Jurkat, Clone E6-1 (cell line): ENCODE measurements around the gene CEACAM4.

Experiments
- DNase-seq: peaks from one replicate; pipeline ENCODE4 v3.0.0-alpha.2; 2011; ENCODE audit warnings: low read depth, low spot score
- H3K4me3 ChIP-seq: 2 replicates; pipeline ENCODE4 v1.5.1; 2011; ENCODE audit warnings: mild to moderate bottlenecking, low read length, control low read depth, moderate library complexity

CEACAM4 gene

GRCh38 chr19:41620171-41620570 is 6.7 kb downstream of the CEACAM4 start:
- DNase-seq: no peak
- H3K4me3 ChIP-seq: no peak overlapping the region

GRCh38 chr19:41619018-41619556 is 7.8 kb downstream of the CEACAM4 start:
- no peak for DNase-seq
- no peak overlapping the region for H3K4me3 ChIP-seq

GRCh38 chr19:41617941-41618730 is 8.7 kb downstream of the CEACAM4 start:
- no peak overlapping the region for H3K4me3 ChIP-seq
- no peak for DNase-seq

GRCh38 chr19:41616792-41617621 is 9.9 kb downstream of the CEACAM4 start:
- DNase-seq: peak; percentile 8
- H3K4me3 ChIP-seq: no peak overlapping the region

GRCh38 chr19:41615207-41615606 is 11.7 kb downstream of the CEACAM4 start:
- DNase-seq: no peak
- H3K4me3 ChIP-seq: no peak overlapping the region

- DNase-seq: no peak
- no peak overlapping the region for H3K4me3 ChIP-seq
These were observed 14.4 kb downstream of the CEACAM4 start for GRCh38 chr19:41612483-41612882.

GRCh38 chr19:41610789-41611188 is 16.1 kb downstream of the CEACAM4 start:
- no peak for DNase-seq
- no peak overlapping the region for H3K4me3 ChIP-seq

GRCh38 chr19:41607668-41608067 is 19.2 kb downstream of the CEACAM4 start:
- no peak overlapping the region for H3K4me3 ChIP-seq
- no peak for DNase-seq

- no peak for DNase-seq
- H3K4me3 ChIP-seq: no peak overlapping the region
These were observed 20.5 kb downstream of the CEACAM4 start for GRCh38 chr19:41606215-41606837.

- no peak overlapping the region for H3K4me3 ChIP-seq
These were observed 22.0 kb downstream of the CEACAM4 start for GRCh38 chr19:41604831-41605230.

GRCh38 chr19:41601771-41602170 is 25.1 kb downstream of the CEACAM4 start:
- H3K4me3 ChIP-seq: no peak overlapping the region
- DNase-seq: no peak

More at GRCh38 chr19:41604831-41605230, 22.0 kb downstream of the CEACAM4 start:
- DNase-seq: no peak

GRCh38 chr19:41599175-41599966 is 27.5 kb downstream of the CEACAM4 start:
- DNase-seq: no peak
- H3K4me3 ChIP-seq: no peak overlapping the region

GRCh38 chr19:41597600-41598041 is 29.3 kb downstream of the CEACAM4 start:
- peak; percentile 70 for DNase-seq
- no peak overlapping the region for H3K4me3 ChIP-seq

GRCh38 chr19:41595890-41596280 is 31.0 kb downstream of the CEACAM4 start:
- no peak overlapping the region for H3K4me3 ChIP-seq
- DNase-seq: no peak

- no peak overlapping the region for H3K4me3 ChIP-seq
- DNase-seq: peak; percentile 67
These were observed 31.5 kb downstream of the CEACAM4 start for GRCh38 chr19:41595258-41595889.

GRCh38 chr19:41591951-41592562 is 34.8 kb downstream of the CEACAM4 start:
- DNase-seq: no peak
- H3K4me3 ChIP-seq: no peak overlapping the region

- no peak for DNase-seq
- H3K4me3 ChIP-seq: no peak overlapping the region
These were observed 35.9 kb downstream of the CEACAM4 start for GRCh38 chr19:41590936-41591335.

- DNase-seq: no peak
- no peak overlapping the region for H3K4me3 ChIP-seq
These were observed 37.5 kb downstream of the CEACAM4 start for GRCh38 chr19:41589371-41589770.
